ENCODE measurements around the gene PARVA. TPM values are rescaled to one million over a fixed set of nuclear protein-coding genes. Genes with fewer than 3 reads are reported as not detected.

Gene PARVA
- total and polyA plus RNA-seq, 7 donors = 15.7 to 195 (median 110) TPM

- no peaks in the 10 kb centered on the region for H3K27me3 ChIP-seq
- H3K4me3 ChIP-seq = no peak overlapping the region
- 62 to 73% methylated on average over 3 of the region's 3 CpGs for WGBS, 2 donors
- peaks cover 0 to 66% (median 53%) of the 10 kb centered on the region in 4 donors for H3K4me1 ChIP-seq
- H3K27ac ChIP-seq = peak overlapping the region in 3 of 4 donors; percentile 62 to 69 (median 67)
- peaks cover 0 to 71% (median 21%) of the 10 kb centered on the region in 4 donors for H3K36me3 ChIP-seq
- H3K9me3 ChIP-seq = no peaks in the 10 kb centered on the region
- no peak for TF ChIP-seq CTCF (IDR thresholded peaks at IDR 0.05)
- intact Hi-C loops (cut with DNase I) = no loop called here
- no peak for DNase-seq
Measured at GRCh38 chr11:12503886-12504285, 126.5 kb downstream of the PARVA start.

- Histone ChIP-seq H3K27me3 (no peaks in the 10 kb centered on the region), H3K36me3 (peaks cover 9 to 71% (median 22%) of the 10 kb centered on the region in 4 donors), H3K4me1 (peaks cover 0 to 71% (median 53%) of the 10 kb centered on the region in 4 donors), H3K9me3 (no peaks in the 10 kb centered on the region), H3K27ac (peak overlapping the region in 3 of 4 donors; percentile 54 to 69 (median 66)), H3K4me3 (no peak overlapping the region)
- intact Hi-C loops (cut with DNase I) = no loop called here
- WGBS, 2 donors = 75 to 81% methylated on average over 2 of the region's 2 CpGs
- no peak for DNase-seq
- TF ChIP-seq CTCF (IDR thresholded peaks at IDR 0.05) = no peak
- TF ChIP-seq POLR2AphosphoS5 (IDR thresholded peaks at IDR 0.05) = no peak
- no peak for TF ChIP-seq POLR2A (IDR thresholded peaks at IDR 0.05)
- TF ChIP-seq EP300 (IDR thresholded peaks at IDR 0.05) = no peak
Measured at GRCh38 chr11:12505183-12505582, 127.8 kb downstream of the PARVA start.

- Histone ChIP-seq H3K4me3 (no peak overlapping the region), H3K27ac (peak overlapping the region in 3 of 4 donors; percentile 54 to 69 (median 66)), H3K27me3 (no peaks in the 10 kb centered on the region), H3K4me1 (peaks cover 0 to 70% (median 48%) of the 10 kb centered on the region in 4 donors), H3K9me3 (no peaks in the 10 kb centered on the region), H3K36me3 (peaks cover 9 to 73% (median 23%) of the 10 kb centered on the region in 4 donors)
- TF ChIP-seq CTCF (IDR thresholded peaks at IDR 0.05) = no peak
- peak in 1 of 4 donors; percentile 27 for TF ChIP-seq POLR2AphosphoS5 (IDR thresholded peaks at IDR 0.05)
- no peak for TF ChIP-seq EP300 (IDR thresholded peaks at IDR 0.05)
- intact Hi-C loops (cut with DNase I) = no loop called here
- DNase-seq = no peak
Measured at GRCh38 chr11:12506404-12506921, 129.1 kb downstream of the PARVA start.

- Histone ChIP-seq H3K27me3 (no peaks in the 10 kb centered on the region), H3K4me3 (no peak overlapping the region), H3K4me1 (peaks cover 0 to 60% (median 41%) of the 10 kb centered on the region in 4 donors), H3K9me3 (no peaks in the 10 kb centered on the region), H3K27ac (peak overlapping the region; percentile 54 to 69 (median 66)), H3K36me3 (peaks cover 9 to 77% (median 26%) of the 10 kb centered on the region in 4 donors)
- TF ChIP-seq CTCF (IDR thresholded peaks at IDR 0.05) = no peak
- TF ChIP-seq POLR2A (IDR thresholded peaks at IDR 0.05) = no peak
- no peak for TF ChIP-seq POLR2AphosphoS5 (IDR thresholded peaks at IDR 0.05)
- no peak for TF ChIP-seq EP300 (IDR thresholded peaks at IDR 0.05)
- DNase-seq = no peak
- 81 to 87% methylated on average over 4 of the region's 4 CpGs for WGBS, 2 donors
- intact Hi-C loops (cut with DNase I) = no loop called here
Measured at GRCh38 chr11:12507391-12507790, 130.0 kb downstream of the PARVA start.

Data from sigmoid colon (tissue), 7 donors.